M059J (cell line): ENCODE measurements around the gene SPIC. TPM values are rescaled to one million over a fixed set of nuclear protein-coding genes. Genes with fewer than 3 reads are reported as not detected.

Source experiments
- DNase-seq: peaks from one replicate; pipeline ENCODE4 v3.0.0-alpha.2; 2012; ENCODE audit warnings: low read depth
- total RNA-seq: library from RNA; depleted of rRNA; stranded (reverse); fragments of >200 nt; shearing (Covaris generic); gene quantifications from 2 replicates; pipeline ENCODE4 v1.2.3, GENCODE V29; 2014; rRNA removed

Gene SPIC
- total RNA-seq, 1 experiment from 2014 or later = not detected

GRCh38 chr12:101536069-101536674, 61.0 kb downstream of the SPIC start:
- no peak for DNase-seq

Other genes starting within 250 kb of the SPIC start
- 10.5 and 13.1 TPM in 2 replicates for gene UTP20, start 195.2 kb upstream of the SPIC start, total RNA-seq
- gene ARL1, start 67.6 kb upstream of the SPIC start, total RNA-seq = 61.6 and 88.0 TPM in 2 replicates
- gene MYBPC1, start 119.6 kb downstream of the SPIC start, total RNA-seq = not detected in 2 replicates
- gene CHPT1, start 222.3 kb downstream of the SPIC start, total RNA-seq = 28.6 and 34.6 TPM in 2 replicates